Adrenal gland (tissue), 12 donors: ENCODE results near the gene TLE3. TPM values are rescaled to one million over a fixed set of nuclear protein-coding genes. Genes with fewer than 3 reads are reported as not detected.

Experiments
- DNase-seq, 7 donors: peaks; one replicate each; pipeline ENCODE4 v3.0.0-alpha.2; 2019 to 2020
- H3K27ac ChIP-seq, 5 donors: fragments of 200-600 bp; sonication (generic) in 4 of 5; 1 replicate in 3 of 5; 2 replicates in 2 of 5; pipeline versions ENCODE4 v1.5.1 to v1.8.0; 2016 to 2020; ENCODE audit warnings: mild to moderate bottlenecking in 1 of 5
- H3K27me3 ChIP-seq: fragments of 200-600 bp; 2 replicates; pipeline ENCODE4 v1.8.0; 2021
- H3K36me3 ChIP-seq, 2 donors: fragments of 200-600 bp; replicated peaks in 1 of 2; 1 replicate in 1 of 2; 2 replicates in 1 of 2; pipeline versions ENCODE4 v1.5.1 to v1.8.0; 2018 to 2022
- H3K4me1 ChIP-seq, 2 donors: fragments of 200-600 bp; replicated peaks in 1 of 2; 1 replicate in 1 of 2; 2 replicates in 1 of 2; pipeline versions ENCODE4 v1.5.1 to v1.8.0; 2018 to 2021
- H3K4me3 ChIP-seq, 4 donors: fragments of 200-600 bp; sonication (generic) in 3 of 4; one replicate each; pipeline ENCODE4 v1.5.1; 2016 to 2018
- H3K9me3 ChIP-seq, 3 donors: fragments of 200-600 bp; sonication (generic) in 1 of 3; replicated peaks in 1 of 3; 1 replicate in 2 of 3; 2 replicates in 1 of 3; pipeline versions ENCODE4 v1.5.1 to v1.8.0; 2016 to 2021
- POLR2A ChIP-seq, 2 donors: fragments of 450-650 bp; IDR thresholded peaks; one replicate each; pipeline ENCODE4 v1.6.1; 2017; ENCODE audit warnings: antibody characterized with exemption in 2 of 2, mild to moderate bottlenecking in 2 of 2, moderate library complexity in 1 of 2
- WGBS, 4 donors: extraction: QIAGEN DNeasy Blood & Tissue Kit in 2 of 4; methylation state at CpG; one replicate each; pipeline versions ENCODE4 v1.1.5 to v1.1.7; 2013 to 2017; 5-methylcytosine and 5-hydroxymethylcytosine counted together
- intact Hi-C, 2 donors: fragments of 100-400 bp; cut with DNase I; formaldehyde crosslinking; loops; one replicate each; pipeline versions ENCODE4 v1.14.1 to v1.15.0; 2022 to 2023
- polyA plus RNA-seq, 3 donors: library from polyadenylated mRNA; stranded (reverse); fragments of 200-250 nt in 2 of 3; fragments of 350-450 nt in 1 of 3; fragmentation: Illumina TruSeq in 1 of 3; extraction: RNeasy Lipid Tissue Mini Kit (QIAGEN cat#74804) in 1 of 3; gene quantifications; one replicate each; pipeline ENCODE4 v1.2.3, GENCODE V29; 2013 to 2014
- total RNA-seq, 9 donors: library from RNA; depleted of rRNA in 4 of 9; stranded (reverse); fragments of >200 nt in 4 of 9; fragments of 120-200 nt in 1 of 9; fragmentation: NEBNext Ultra II Directional in 1 of 9; extraction: Animal tissue kit (Norgen Biotek cat#: 25700) in 1 of 9; gene quantifications; one replicate each; pipeline versions ENCODE4 v1.1.0 to v1.2.4, GENCODE V29; 2013 to 2023
- TF ChIP-seq, protein P1 (sequence below), 6 experiments: fragments of 450-650 bp in 4 of 6; fragments of 200-600 bp in 2 of 6; sonication (generic) in 1 of 6; IDR thresholded peaks; 1 replicate in 5 of 6; 2 replicates in 1 of 6; pipeline versions ENCODE4 v1.5.1 to v1.8.0; 2016 to 2021; ENCODE audit warnings: antibody characterized with exemption in 6 of 6, mild to moderate bottlenecking in 2 of 6, moderate library complexity in 1 of 6
- donor health status: healthy with polysubstance abuse.
- donor health status: Bipolar disorder and iron deficiency.
- donor health status: DM: yes; HTN: yes; CAD: no.
- donor health status: DM: no; HTN: no; CAD: no.
- donor health status: DM: no; HTN: no; CAD: no.
- donor health status: DM: yes; HTN: yes; CAD: no.

Gene TLE3
- total and polyA plus RNA-seq, 12 donors = 1.6 to 73.3 (median 28.1) TPM

GRCh38 chr15:70077188-70078147 is 20.2 kb downstream of the TLE3 start:
- intact Hi-C loops = no loop called here
- H3K36me3 ChIP-seq = peaks cover 0 to 54% of the 10 kb centered on the region in 2 donors
- WGBS, 4 donors = 81 to 93% (median 90%) methylated on average over 9 to 13 of the region's 13 CpGs

GRCh38 chr15:70074380-70074779 is 23.3 kb downstream of the TLE3 start:
- no peaks in the 10 kb centered on the region for H3K27me3 ChIP-seq
- intact Hi-C loops = no loop called here
- no peak overlapping the region for H3K4me3 ChIP-seq
- no peak overlapping the region for H3K27ac ChIP-seq
- DNase-seq = no peak
- H3K36me3 ChIP-seq = peaks cover 0 to 67% of the 10 kb centered on the region in 2 donors
- 91 to 95% (median 95%) methylated on average over 12 to 13 of the region's 13 CpGs for WGBS, 4 donors
- H3K9me3 ChIP-seq = no peaks in the 10 kb centered on the region
- H3K4me1 ChIP-seq = peaks cover 0 to 9% of the 10 kb centered on the region in 2 donors
- TF ChIP-seq, protein P1, sequence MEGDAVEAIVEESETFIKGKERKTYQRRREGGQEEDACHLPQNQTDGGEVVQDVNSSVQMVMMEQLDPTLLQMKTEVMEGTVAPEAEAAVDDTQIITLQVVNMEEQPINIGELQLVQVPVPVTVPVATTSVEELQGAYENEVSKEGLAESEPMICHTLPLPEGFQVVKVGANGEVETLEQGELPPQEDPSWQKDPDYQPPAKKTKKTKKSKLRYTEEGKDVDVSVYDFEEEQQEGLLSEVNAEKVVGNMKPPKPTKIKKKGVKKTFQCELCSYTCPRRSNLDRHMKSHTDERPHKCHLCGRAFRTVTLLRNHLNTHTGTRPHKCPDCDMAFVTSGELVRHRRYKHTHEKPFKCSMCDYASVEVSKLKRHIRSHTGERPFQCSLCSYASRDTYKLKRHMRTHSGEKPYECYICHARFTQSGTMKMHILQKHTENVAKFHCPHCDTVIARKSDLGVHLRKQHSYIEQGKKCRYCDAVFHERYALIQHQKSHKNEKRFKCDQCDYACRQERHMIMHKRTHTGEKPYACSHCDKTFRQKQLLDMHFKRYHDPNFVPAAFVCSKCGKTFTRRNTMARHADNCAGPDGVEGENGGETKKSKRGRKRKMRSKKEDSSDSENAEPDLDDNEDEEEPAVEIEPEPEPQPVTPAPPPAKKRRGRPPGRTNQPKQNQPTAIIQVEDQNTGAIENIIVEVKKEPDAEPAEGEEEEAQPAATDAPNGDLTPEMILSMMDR (IDR thresholded peaks at IDR 0.05) = no peak
- no peak for TF ChIP-seq POLR2A (IDR thresholded peaks at IDR 0.05)

More at GRCh38 chr15:70077188-70078147, 20.2 kb downstream of the TLE3 start:
- peaks cover 0 to 9% of the 10 kb centered on the region in 2 donors for H3K4me1 ChIP-seq
- no peaks in the 10 kb centered on the region for H3K9me3 ChIP-seq
- no peaks in the 10 kb centered on the region for H3K27me3 ChIP-seq
- no peak for DNase-seq
- H3K27ac ChIP-seq = no peak overlapping the region
- H3K4me3 ChIP-seq = no peak overlapping the region
- TF ChIP-seq POLR2A (IDR thresholded peaks at IDR 0.05) = no peak
- TF ChIP-seq, protein P1 (IDR thresholded peaks at IDR 0.05) = no peak

DNA sequence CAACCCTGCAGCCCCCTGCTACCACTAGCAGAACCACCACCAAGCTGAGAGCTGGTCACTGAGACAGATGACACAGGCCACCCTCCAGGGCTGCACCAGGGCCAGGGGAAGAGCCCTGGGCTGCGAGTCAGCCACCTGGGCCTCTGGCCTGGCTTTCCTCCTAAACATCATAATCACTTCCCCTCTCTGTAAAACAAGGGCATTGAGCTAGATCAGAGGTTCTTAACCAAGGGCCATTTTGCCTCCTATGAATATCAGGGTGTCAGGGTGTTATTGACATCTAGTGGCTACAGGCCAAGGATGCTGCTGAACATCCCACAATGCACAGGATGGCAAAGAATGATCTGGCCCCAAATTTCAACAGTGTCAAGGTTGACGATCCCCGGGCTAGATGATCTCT is 25.2 kb downstream of the TLE3 start:
- no peaks in the 10 kb centered on the region for H3K9me3 ChIP-seq
- no peaks in the 10 kb centered on the region for H3K4me1 ChIP-seq
- DNase-seq = no peak
- intact Hi-C loops = no loop called here
- WGBS, 4 donors = 95 to 97% (median 95%) methylated on average over 3 of the region's 3 CpGs
- no peak overlapping the region for H3K4me3 ChIP-seq
- H3K27ac ChIP-seq = no peak overlapping the region
- TF ChIP-seq POLR2A (IDR thresholded peaks at IDR 0.05) = no peak
- TF ChIP-seq, protein P1 (IDR thresholded peaks at IDR 0.05) = no peak
- H3K36me3 ChIP-seq = peaks cover 0 to 82% of the 10 kb centered on the region in 2 donors
- no peaks in the 10 kb centered on the region for H3K27me3 ChIP-seq

DNA sequence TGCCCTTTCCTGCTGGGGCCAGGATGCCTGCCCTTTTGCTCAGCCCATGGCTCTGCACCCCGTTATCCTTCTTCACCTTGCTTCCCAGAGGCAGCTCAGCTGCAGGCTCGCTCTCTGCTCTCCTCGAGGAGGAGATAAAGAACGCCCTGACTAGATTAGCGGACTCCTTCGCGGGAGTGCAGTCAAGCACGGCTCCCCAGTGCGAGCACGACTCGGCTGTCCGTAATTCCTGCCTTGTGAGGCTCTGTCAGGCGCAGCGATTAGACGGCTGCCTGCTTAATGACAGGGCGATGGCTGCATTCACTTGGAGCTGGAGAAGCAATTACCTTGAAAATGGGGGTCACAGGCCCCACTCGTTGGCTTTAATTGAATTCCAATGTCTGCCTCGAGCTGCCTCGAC is 25.9 kb downstream of the TLE3 start:
- intact Hi-C loops = no loop called here
- DNase-seq = no peak
- peaks cover 0 to 83% of the 10 kb centered on the region in 2 donors for H3K36me3 ChIP-seq
- no peak for TF ChIP-seq POLR2A (IDR thresholded peaks at IDR 0.05)
- TF ChIP-seq, protein P1 (IDR thresholded peaks at IDR 0.05) = no peak
- no peak overlapping the region for H3K27ac ChIP-seq
- no peaks in the 10 kb centered on the region for H3K4me1 ChIP-seq
- no peak overlapping the region for H3K4me3 ChIP-seq
- H3K27me3 ChIP-seq = no peaks in the 10 kb centered on the region
- no peaks in the 10 kb centered on the region for H3K9me3 ChIP-seq
- WGBS, 4 donors = 88 to 91% (median 89%) methylated on average over 12 to 19 of the region's 19 CpGs
